Neural cell (in vitro differentiated cells): Measurements from ENCODE around the gene PID1. TPM values are rescaled to one million over a fixed set of nuclear protein-coding genes. Genes with fewer than 3 reads are reported as not detected.

Experiments
- H2AFZ ChIP-seq: fragments of 200-600, 300-800 bp; sonication (generic), shearing (Covaris generic); 2 replicates; pipeline ENCODE4 v1.6.0; 2014; ENCODE audit warnings: low read depth, mild to moderate bottlenecking, antibody characterized with exemption, low read length, moderate library complexity
- H3F3A ChIP-seq: fragments of 200-600 bp; shearing (Covaris generic); 2 replicates; pipeline ENCODE4 v1.6.1; 2016; ENCODE audit warnings: mild to moderate bottlenecking, moderate library complexity, mixed read lengths, antibody characterized with exemption, low read length; ENCODE audit not compliant: insufficient read depth, poor library complexity, severe bottlenecking
- H3K27ac ChIP-seq: fragments of 200-600, 300-800 bp; sonication (generic), shearing (Covaris generic); 2 replicates; pipeline ENCODE4 v1.5.1; 2014; ENCODE audit warnings: mild to moderate bottlenecking, low read length, moderate library complexity
- H3K27me3 ChIP-seq: fragments of 300-800, 200-600 bp; sonication (generic), shearing (Covaris generic); 2 replicates; pipeline ENCODE4 v1.6.0; 2014; ENCODE audit warnings: mild to moderate bottlenecking, low read depth, low read length, moderate library complexity; ENCODE audit not compliant: insufficient read depth
- H3K36me3 ChIP-seq: fragments of 300-800, 200-600 bp; sonication (generic), shearing (Covaris generic); 2 replicates; pipeline ENCODE4 v1.5.1; 2014; ENCODE audit warnings: mild to moderate bottlenecking, antibody characterized with exemption, low read length, moderate library complexity; ENCODE audit not compliant: insufficient read depth
- H3K4me2 ChIP-seq: fragments of 300-800, 200-600 bp; sonication (generic), shearing (Covaris generic); 2 replicates; pipeline ENCODE4 v1.6.0; 2014; ENCODE audit warnings: mild to moderate bottlenecking, low read length
- H3K4me3 ChIP-seq: fragments of 300-800, 200-600 bp; sonication (generic), shearing (Covaris generic); 2 replicates; pipeline ENCODE4 v1.5.1; 2014; ENCODE audit warnings: mild to moderate bottlenecking, low read length, moderate library complexity
- H3K79me2 ChIP-seq: fragments of 200-600 bp; shearing (Covaris generic); replicated peaks from 2 replicates; pipeline ENCODE4 v1.6.0; 2014; ENCODE audit warnings: mild to moderate bottlenecking, low read length, moderate library complexity; ENCODE audit not compliant: insufficient read depth
- H3K9ac ChIP-seq: fragments of 300-800, 200-600 bp; sonication (generic), shearing (Covaris generic); 2 replicates; pipeline ENCODE4 v1.6.1; 2016; ENCODE audit warnings: mild to moderate bottlenecking, low read length, mixed read lengths
- H3K9me2 ChIP-seq: fragments of 200-600 bp; shearing (Covaris generic); 2 replicates; pipeline ENCODE4 v1.6.1; 2016; ENCODE audit warnings: mild to moderate bottlenecking, low read length, mixed read lengths; ENCODE audit not compliant: insufficient read depth
- H3K9me3 ChIP-seq: fragments of 200-600, 300-800 bp; sonication (generic), shearing (Covaris generic); 2 replicates; pipeline ENCODE4 v1.6.1; 2016; ENCODE audit warnings: mild to moderate bottlenecking, mixed run types, low read length, moderate library complexity, mixed read lengths
- H4K20me1 ChIP-seq: fragments of 200-600 bp; shearing (Covaris generic); 2 replicates; pipeline ENCODE4 v1.6.1; 2016; ENCODE audit warnings: mild to moderate bottlenecking, mixed run types; ENCODE audit not compliant: insufficient read depth
- EP300 ChIP-seq: fragments of 450-650 bp; conservative IDR thresholded peaks from 2 replicates; pipeline ENCODE4 v1.6.1; 2014; ENCODE audit warnings: antibody characterized with exemption, mild to moderate bottlenecking, moderate library complexity; ENCODE audit not compliant: poor library complexity, severe bottlenecking
- EZH2 ChIP-seq: fragments of 200-600, 300-800 bp; shearing (Covaris generic), sonication (generic); IDR thresholded peaks from 2 replicates; pipeline ENCODE4 v1.6.1; 2014; ENCODE audit warnings: antibody characterized with exemption, low read length, borderline replicate concordance, mild to moderate bottlenecking; ENCODE audit not compliant: insufficient read depth, poor library complexity, severe bottlenecking
- MXI1 ChIP-seq: fragments of 450-650 bp; conservative IDR thresholded peaks from 2 replicates; pipeline ENCODE4 v1.6.1; 2014; ENCODE audit warnings: antibody characterized with exemption, mild to moderate bottlenecking; ENCODE audit not compliant: poor library complexity, severe bottlenecking
- POLR2AphosphoS5 ChIP-seq: IDR thresholded peaks from 2 replicates; pipeline ENCODE4 v1.6.1; 2012
- RAD21 ChIP-seq: fragments of 450-650 bp; conservative IDR thresholded peaks from 2 replicates; pipeline ENCODE4 v1.6.1; 2014; ENCODE audit warnings: antibody characterized with exemption, mild to moderate bottlenecking, moderate library complexity
- SMC3 ChIP-seq: fragments of 450-650 bp; conservative IDR thresholded peaks from 2 replicates; pipeline ENCODE4 v1.6.1; 2014; ENCODE audit warnings: antibody characterized with exemption, mild to moderate bottlenecking, moderate library complexity; ENCODE audit not compliant: poor library complexity
- TAF1 ChIP-seq: IDR thresholded peaks from 2 replicates; pipeline ENCODE4 v1.6.1; 2012; ENCODE audit warnings: low read depth
- polyA plus RNA-seq: library from polyadenylated mRNA; depleted of rRNA; stranded (reverse); fragments of >200 nt; gene quantifications from 2 replicates; pipeline ENCODE4 v1.2.3, GENCODE V29; 2014
- TF ChIP-seq, protein P1 (sequence below): fragments of 450-650 bp; IDR thresholded peaks from 2 replicates; pipeline ENCODE4 v1.5.1; 2014; ENCODE audit warnings: antibody characterized with exemption, mild to moderate bottlenecking, moderate library complexity; ENCODE audit not compliant: poor library complexity, severe bottlenecking
- TF ChIP-seq, protein P2 (sequence below): IDR thresholded peaks from 2 replicates; pipeline ENCODE4 v1.6.1; 2012; ENCODE audit warnings: borderline replicate concordance

The PID1 gene
- polyA plus RNA-seq, 1 donor from 2014 or later, result 11.0 TPM

DNA sequence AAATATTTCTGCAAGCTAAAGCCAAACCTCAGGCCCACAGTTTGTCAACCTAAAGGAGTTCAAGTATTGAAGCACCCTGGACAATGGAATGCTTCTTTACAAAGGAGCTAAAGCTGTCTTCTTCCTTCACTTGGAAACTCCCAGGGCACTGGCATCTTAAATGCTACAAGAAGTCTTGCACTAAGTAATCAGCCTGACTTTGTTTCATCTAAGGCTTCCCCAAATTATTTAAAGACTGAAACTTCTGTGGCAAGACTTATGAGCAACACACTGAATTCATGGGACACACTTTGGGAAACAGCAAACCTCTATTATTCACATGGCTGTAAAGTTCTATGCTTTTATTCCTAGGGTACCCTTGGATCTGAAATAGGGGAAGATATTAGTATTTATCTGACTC, 14.7 kb downstream of the PID1 start:
- no peak for TF ChIP-seq POLR2AphosphoS5
- no peak for TF ChIP-seq MXI1

DNA sequence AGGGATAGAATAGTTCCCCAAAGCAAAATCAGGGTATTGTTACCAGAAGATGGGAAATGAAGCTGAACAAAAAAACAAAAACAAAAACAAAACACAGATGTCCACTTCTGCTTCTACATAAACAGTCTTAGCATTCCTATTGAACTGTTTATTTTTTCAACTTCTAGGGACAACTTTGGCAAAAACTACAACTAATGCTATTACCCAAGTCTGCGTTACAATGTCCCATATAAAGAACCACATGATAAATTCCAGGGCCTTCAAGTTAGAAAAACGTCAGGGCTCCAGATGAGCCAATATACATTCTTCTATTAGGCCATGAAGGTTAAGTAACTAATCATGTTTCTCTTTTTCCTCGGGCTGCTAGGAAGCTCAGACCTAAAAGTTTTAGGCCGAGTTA, 16.9 kb downstream of the PID1 start:
- Histone ChIP-seq H3K27me3 (no peaks in the 10 kb centered on the region), H2AFZ (no peak overlapping the region), H4K20me1 (peaks cover 2% of the 10 kb centered on the region)

More for the DNA sequence above, 14.7 kb downstream of the PID1 start:
- no peak overlapping the region for H3K4me3 ChIP-seq
- H3K36me3 ChIP-seq, result no peaks in the 10 kb centered on the region
- H3K79me2 ChIP-seq, result no peaks in the 10 kb centered on the region
- H3K27me3 ChIP-seq, result no peaks in the 10 kb centered on the region
- no peaks in the 10 kb centered on the region for H3F3A ChIP-seq
- H3K9me3 ChIP-seq, result peaks cover 3% of the 10 kb centered on the region
- H3K9me2 ChIP-seq, result no peaks in the 10 kb centered on the region
- no peak overlapping the region for H3K27ac ChIP-seq
- peaks cover 2% of the 10 kb centered on the region for H4K20me1 ChIP-seq
- no peak overlapping the region for H3K4me2 ChIP-seq
- no peak overlapping the region for H3K9ac ChIP-seq
- H2AFZ ChIP-seq, result no peak overlapping the region

More for the DNA sequence above, 16.9 kb downstream of the PID1 start:
- Histone ChIP-seq H3K4me3 (no peak overlapping the region), H3F3A (no peaks in the 10 kb centered on the region), H3K9me3 (no peaks in the 10 kb centered on the region), H3K9me2 (no peaks in the 10 kb centered on the region), H3K4me2 (no peak overlapping the region), H3K9ac (no peak overlapping the region), H3K36me3 (no peaks in the 10 kb centered on the region), H3K79me2 (no peaks in the 10 kb centered on the region), H3K27ac (no peak overlapping the region)
- TF ChIP-seq RAD21 (no peak), EP300 (no peak), TAF1 (no peak), POLR2AphosphoS5 (no peak), MXI1 (no peak), SMC3 (no peak), EZH2 (no peak)
- TF ChIP-seq, protein P1, sequence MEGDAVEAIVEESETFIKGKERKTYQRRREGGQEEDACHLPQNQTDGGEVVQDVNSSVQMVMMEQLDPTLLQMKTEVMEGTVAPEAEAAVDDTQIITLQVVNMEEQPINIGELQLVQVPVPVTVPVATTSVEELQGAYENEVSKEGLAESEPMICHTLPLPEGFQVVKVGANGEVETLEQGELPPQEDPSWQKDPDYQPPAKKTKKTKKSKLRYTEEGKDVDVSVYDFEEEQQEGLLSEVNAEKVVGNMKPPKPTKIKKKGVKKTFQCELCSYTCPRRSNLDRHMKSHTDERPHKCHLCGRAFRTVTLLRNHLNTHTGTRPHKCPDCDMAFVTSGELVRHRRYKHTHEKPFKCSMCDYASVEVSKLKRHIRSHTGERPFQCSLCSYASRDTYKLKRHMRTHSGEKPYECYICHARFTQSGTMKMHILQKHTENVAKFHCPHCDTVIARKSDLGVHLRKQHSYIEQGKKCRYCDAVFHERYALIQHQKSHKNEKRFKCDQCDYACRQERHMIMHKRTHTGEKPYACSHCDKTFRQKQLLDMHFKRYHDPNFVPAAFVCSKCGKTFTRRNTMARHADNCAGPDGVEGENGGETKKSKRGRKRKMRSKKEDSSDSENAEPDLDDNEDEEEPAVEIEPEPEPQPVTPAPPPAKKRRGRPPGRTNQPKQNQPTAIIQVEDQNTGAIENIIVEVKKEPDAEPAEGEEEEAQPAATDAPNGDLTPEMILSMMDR, result no peak
- TF ChIP-seq, protein P2, sequence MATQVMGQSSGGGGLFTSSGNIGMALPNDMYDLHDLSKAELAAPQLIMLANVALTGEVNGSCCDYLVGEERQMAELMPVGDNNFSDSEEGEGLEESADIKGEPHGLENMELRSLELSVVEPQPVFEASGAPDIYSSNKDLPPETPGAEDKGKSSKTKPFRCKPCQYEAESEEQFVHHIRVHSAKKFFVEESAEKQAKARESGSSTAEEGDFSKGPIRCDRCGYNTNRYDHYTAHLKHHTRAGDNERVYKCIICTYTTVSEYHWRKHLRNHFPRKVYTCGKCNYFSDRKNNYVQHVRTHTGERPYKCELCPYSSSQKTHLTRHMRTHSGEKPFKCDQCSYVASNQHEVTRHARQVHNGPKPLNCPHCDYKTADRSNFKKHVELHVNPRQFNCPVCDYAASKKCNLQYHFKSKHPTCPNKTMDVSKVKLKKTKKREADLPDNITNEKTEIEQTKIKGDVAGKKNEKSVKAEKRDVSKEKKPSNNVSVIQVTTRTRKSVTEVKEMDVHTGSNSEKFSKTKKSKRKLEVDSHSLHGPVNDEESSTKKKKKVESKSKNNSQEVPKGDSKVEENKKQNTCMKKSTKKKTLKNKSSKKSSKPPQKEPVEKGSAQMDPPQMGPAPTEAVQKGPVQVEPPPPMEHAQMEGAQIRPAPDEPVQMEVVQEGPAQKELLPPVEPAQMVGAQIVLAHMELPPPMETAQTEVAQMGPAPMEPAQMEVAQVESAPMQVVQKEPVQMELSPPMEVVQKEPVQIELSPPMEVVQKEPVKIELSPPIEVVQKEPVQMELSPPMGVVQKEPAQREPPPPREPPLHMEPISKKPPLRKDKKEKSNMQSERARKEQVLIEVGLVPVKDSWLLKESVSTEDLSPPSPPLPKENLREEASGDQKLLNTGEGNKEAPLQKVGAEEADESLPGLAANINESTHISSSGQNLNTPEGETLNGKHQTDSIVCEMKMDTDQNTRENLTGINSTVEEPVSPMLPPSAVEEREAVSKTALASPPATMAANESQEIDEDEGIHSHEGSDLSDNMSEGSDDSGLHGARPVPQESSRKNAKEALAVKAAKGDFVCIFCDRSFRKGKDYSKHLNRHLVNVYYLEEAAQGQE, result no peak
